Sigmoid colon (tissue), 7 donors: Measurements from ENCODE around the gene RAB11FIP3. TPM values are rescaled to one million over a fixed set of nuclear protein-coding genes. Genes with fewer than 3 reads are reported as not detected.

Experiments used
- DNase-seq: peaks from one replicate; pipeline ENCODE4 v3.0.0-alpha.2; 2019
- H3K27ac ChIP-seq, 4 donors: fragments of 200-600 bp; sonication (generic); one replicate each; pipeline ENCODE4 v1.5.1; 2016 to 2019; ENCODE audit warnings: mild to moderate bottlenecking in 1 of 4
- H3K27me3 ChIP-seq, 3 donors: fragments of 200-600 bp; sonication (generic); one replicate each; pipeline ENCODE4 v1.5.1; 2019; ENCODE audit warnings: mild to moderate bottlenecking in 1 of 3
- H3K36me3 ChIP-seq, 4 donors: fragments of 200-600 bp; sonication (generic); one replicate each; pipeline ENCODE4 v1.5.1; 2016 to 2019
- H3K4me1 ChIP-seq, 4 donors: fragments of 200-600 bp; sonication (generic); one replicate each; pipeline ENCODE4 v1.5.1; 2017 to 2019
- H3K4me3 ChIP-seq, 4 donors: fragments of 200-600 bp; sonication (generic); one replicate each; pipeline ENCODE4 v1.5.1; 2017 to 2019; ENCODE audit warnings: mild to moderate bottlenecking in 2 of 4, moderate library complexity in 1 of 4
- H3K9me3 ChIP-seq, 4 donors: fragments of 200-600 bp in 3 of 4; sonication (generic) in 3 of 4; one replicate each; pipeline versions ENCODE4 v1.5.1 to v1.6.1; 2013 to 2019
- EP300 ChIP-seq, 4 donors: sonication (generic); formaldehyde crosslinking; IDR thresholded peaks; one replicate each; pipeline ENCODE4 v1.6.1; 2017; ENCODE audit warnings: antibody characterized with exemption in 4 of 4
- POLR2A ChIP-seq, 2 donors: fragments of 450-650 bp; IDR thresholded peaks; one replicate each; pipeline ENCODE4 v1.6.1; 2016; ENCODE audit warnings: antibody characterized with exemption in 2 of 2, mild to moderate bottlenecking in 2 of 2, moderate library complexity in 2 of 2
- POLR2AphosphoS5 ChIP-seq, 4 donors: sonication (generic); formaldehyde crosslinking; IDR thresholded peaks; one replicate each; pipeline ENCODE4 v1.6.1; 2017; ENCODE audit warnings: antibody characterized with exemption in 4 of 4
- WGBS, 2 donors: extraction: QIAGEN DNeasy Blood & Tissue Kit; methylation state at CpG; one replicate each; pipeline ENCODE4 v1.1.7; 2013; 5-methylcytosine and 5-hydroxymethylcytosine counted together
- intact Hi-C: fragments of 100-400 bp; cut with DNase I; formaldehyde crosslinking; loops from one replicate; pipeline ENCODE4 v1.15.1; 2023
- polyA plus RNA-seq, 3 donors: library from polyadenylated mRNA; stranded (reverse); fragments of 200-250 nt; gene quantifications; one replicate each; pipeline ENCODE4 v1.2.3, GENCODE V29; 2013
- total RNA-seq, 4 donors: library from RNA; depleted of rRNA; stranded (reverse); fragments of >200 nt; gene quantifications; one replicate each; pipeline ENCODE4 v1.1.0, GENCODE V29; 2016
- TF ChIP-seq, protein P1 (sequence below), 4 experiments: fragments of 450-650 bp in 3 of 4; fragments of 200-600 bp in 1 of 4; IDR thresholded peaks; one replicate each; pipeline ENCODE4 v1.5.1; 2016 to 2019; ENCODE audit warnings: antibody characterized with exemption in 4 of 4, mild to moderate bottlenecking in 3 of 4, moderate library complexity in 2 of 4
- donor health status: healthy with polysubstance abuse.
- donor health status: Bipolar disorder and iron deficiency.
- donor health status: healthy.

Gene RAB11FIP3
- total and polyA plus RNA-seq, 7 donors: 10.6 to 44.9 (median 21.4) TPM

DNA sequence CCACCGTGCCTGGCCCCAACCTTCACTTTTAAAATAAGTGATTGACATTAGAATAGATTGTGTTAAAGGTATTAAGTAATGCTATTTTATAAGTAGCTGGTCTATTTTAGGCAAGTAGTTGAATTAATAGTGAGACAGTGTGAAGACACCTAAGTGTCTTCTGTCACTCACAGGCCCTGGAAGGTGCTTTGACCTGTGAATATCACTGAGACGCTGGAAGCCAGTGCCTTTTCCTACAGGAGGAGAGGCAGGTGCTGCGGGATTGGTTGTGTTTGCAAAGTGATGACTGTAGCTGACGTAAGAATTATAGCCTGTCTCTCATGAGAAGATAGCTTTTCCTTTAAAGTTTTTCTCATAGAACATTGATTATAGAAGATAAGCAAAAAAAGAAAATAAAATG, 45.0 kb downstream of the RAB11FIP3 start:
- peaks cover 0 to 13% (median 12%) of the 10 kb centered on the region in 4 donors for H3K4me1 ChIP-seq
- WGBS, 2 donors: 43 to 85% methylated on average over 4 of the region's 4 CpGs
- H3K9me3 ChIP-seq: no peaks in the 10 kb centered on the region
- intact Hi-C loops: loop anchor here (5.0 kb wide), 1 partner anchor 43 kb away; the partner anchor contains the start of gene RAB11FIP3
- TF ChIP-seq EP300 (IDR thresholded peaks at IDR 0.05): no peak
- TF ChIP-seq, protein P1, sequence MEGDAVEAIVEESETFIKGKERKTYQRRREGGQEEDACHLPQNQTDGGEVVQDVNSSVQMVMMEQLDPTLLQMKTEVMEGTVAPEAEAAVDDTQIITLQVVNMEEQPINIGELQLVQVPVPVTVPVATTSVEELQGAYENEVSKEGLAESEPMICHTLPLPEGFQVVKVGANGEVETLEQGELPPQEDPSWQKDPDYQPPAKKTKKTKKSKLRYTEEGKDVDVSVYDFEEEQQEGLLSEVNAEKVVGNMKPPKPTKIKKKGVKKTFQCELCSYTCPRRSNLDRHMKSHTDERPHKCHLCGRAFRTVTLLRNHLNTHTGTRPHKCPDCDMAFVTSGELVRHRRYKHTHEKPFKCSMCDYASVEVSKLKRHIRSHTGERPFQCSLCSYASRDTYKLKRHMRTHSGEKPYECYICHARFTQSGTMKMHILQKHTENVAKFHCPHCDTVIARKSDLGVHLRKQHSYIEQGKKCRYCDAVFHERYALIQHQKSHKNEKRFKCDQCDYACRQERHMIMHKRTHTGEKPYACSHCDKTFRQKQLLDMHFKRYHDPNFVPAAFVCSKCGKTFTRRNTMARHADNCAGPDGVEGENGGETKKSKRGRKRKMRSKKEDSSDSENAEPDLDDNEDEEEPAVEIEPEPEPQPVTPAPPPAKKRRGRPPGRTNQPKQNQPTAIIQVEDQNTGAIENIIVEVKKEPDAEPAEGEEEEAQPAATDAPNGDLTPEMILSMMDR (IDR thresholded peaks at IDR 0.05): no peak
- no peak for TF ChIP-seq POLR2AphosphoS5 (IDR thresholded peaks at IDR 0.05)
- no peak for TF ChIP-seq POLR2A (IDR thresholded peaks at IDR 0.05)
- H3K4me3 ChIP-seq: no peak overlapping the region
- peaks cover 0 to 16% (median 0%) of the 10 kb centered on the region in 4 donors for H3K36me3 ChIP-seq
- no peak for DNase-seq
- no peaks in the 10 kb centered on the region for H3K27me3 ChIP-seq
- no peak overlapping the region for H3K27ac ChIP-seq

DNA sequence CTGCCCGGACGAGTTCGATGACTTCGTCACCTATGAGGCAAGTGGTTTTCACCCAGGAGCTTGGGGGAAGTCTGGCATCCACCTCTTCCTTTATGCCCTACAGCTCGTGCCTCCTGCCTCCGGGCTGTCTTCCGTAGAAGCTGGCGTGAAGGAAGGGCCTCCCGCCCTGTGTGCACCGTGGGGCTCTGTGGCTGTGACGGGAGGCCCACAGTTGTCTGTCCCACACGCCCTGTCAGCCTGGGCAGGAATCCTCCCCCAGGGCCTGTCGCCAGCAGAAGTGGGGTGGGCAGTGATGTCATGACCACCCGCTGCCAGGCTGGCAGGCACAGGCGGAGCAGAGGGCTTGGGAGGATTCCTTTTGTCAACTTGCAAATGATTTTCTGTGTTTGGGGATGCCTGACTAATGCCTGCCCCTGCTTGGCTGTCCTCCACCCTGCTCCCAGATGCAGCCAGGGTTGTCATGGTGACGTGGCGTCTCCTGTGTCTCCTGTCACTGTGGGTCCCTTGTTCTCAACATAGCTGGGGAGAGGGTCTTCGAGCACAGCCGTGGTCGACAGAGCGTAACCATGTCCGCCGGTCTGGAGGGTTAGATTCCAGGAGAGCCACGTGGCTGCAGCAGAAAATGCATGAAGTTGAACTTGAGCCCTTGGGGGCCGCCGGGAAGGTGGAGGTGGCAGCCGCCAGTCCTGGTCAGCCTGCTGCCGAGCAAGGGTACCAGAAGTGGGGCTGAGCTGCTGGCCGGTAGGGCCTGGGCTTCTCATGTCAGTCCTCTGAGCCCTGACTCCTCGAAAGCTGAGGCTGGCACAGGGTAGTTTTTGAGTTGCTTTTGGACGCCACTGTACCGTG, 46.1 kb downstream of the RAB11FIP3 start:
- Histone ChIP-seq H3K27me3 (no peaks in the 10 kb centered on the region), H3K4me3 (no peak overlapping the region), H3K36me3 (peaks cover 0 to 16% (median 0%) of the 10 kb centered on the region in 4 donors), H3K4me1 (peaks cover 0 to 13% (median 12%) of the 10 kb centered on the region in 4 donors), H3K27ac (peak overlapping the region; percentile 1 to 60 (median 44)), H3K9me3 (no peaks in the 10 kb centered on the region)
- intact Hi-C loops: loop anchor here (5.0 kb wide), 1 partner anchor 44 kb away; the partner anchor contains the start of gene RAB11FIP3
- WGBS, 2 donors: 91 to 92% methylated on average over 32 of the region's 32 CpGs
- TF ChIP-seq, protein P1 (IDR thresholded peaks at IDR 0.05): no peak
- TF ChIP-seq EP300 (IDR thresholded peaks at IDR 0.05) (no peak), POLR2A (IDR thresholded peaks at IDR 0.05) (no peak), POLR2AphosphoS5 (IDR thresholded peaks at IDR 0.05) (no peak)
- DNase-seq: peak; percentile 72

DNA sequence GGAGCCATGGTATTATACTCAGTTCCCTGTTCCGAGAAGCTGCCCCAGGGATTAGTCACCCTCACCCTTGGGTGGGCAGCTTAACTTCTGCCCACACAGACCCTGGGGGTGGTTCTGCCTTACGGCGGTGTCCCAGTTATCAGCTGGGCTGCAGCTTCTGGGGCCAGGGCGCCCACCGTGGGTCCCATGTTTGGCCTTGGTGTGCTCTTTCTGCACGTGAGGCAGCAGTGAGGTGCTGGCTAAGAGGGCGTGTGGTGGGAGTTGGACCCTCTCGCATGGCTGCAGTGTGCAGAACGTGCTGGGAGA, 46.7 kb downstream of the RAB11FIP3 start:
- DNase-seq: no peak
- intact Hi-C loops: loop anchor here (5.0 kb wide), 1 partner anchor 45 kb away; the partner anchor contains the start of gene RAB11FIP3
- H3K4me1 ChIP-seq: peaks cover 0 to 13% (median 12%) of the 10 kb centered on the region in 4 donors
- no peaks in the 10 kb centered on the region for H3K9me3 ChIP-seq
- H3K4me3 ChIP-seq: no peak overlapping the region
- H3K27me3 ChIP-seq: no peaks in the 10 kb centered on the region
- H3K36me3 ChIP-seq: peaks cover 0 to 16% (median 0%) of the 10 kb centered on the region in 4 donors
- no peak for TF ChIP-seq EP300 (IDR thresholded peaks at IDR 0.05)
- no peak for TF ChIP-seq POLR2A (IDR thresholded peaks at IDR 0.05)
- TF ChIP-seq, protein P1 (IDR thresholded peaks at IDR 0.05): no peak
- TF ChIP-seq POLR2AphosphoS5 (IDR thresholded peaks at IDR 0.05): no peak
- WGBS, 2 donors: 96% methylated on average over 9 of the region's 9 CpGs
- peak overlapping the region in 3 of 4 donors; percentile 38 to 60 (median 50) for H3K27ac ChIP-seq

DNA sequence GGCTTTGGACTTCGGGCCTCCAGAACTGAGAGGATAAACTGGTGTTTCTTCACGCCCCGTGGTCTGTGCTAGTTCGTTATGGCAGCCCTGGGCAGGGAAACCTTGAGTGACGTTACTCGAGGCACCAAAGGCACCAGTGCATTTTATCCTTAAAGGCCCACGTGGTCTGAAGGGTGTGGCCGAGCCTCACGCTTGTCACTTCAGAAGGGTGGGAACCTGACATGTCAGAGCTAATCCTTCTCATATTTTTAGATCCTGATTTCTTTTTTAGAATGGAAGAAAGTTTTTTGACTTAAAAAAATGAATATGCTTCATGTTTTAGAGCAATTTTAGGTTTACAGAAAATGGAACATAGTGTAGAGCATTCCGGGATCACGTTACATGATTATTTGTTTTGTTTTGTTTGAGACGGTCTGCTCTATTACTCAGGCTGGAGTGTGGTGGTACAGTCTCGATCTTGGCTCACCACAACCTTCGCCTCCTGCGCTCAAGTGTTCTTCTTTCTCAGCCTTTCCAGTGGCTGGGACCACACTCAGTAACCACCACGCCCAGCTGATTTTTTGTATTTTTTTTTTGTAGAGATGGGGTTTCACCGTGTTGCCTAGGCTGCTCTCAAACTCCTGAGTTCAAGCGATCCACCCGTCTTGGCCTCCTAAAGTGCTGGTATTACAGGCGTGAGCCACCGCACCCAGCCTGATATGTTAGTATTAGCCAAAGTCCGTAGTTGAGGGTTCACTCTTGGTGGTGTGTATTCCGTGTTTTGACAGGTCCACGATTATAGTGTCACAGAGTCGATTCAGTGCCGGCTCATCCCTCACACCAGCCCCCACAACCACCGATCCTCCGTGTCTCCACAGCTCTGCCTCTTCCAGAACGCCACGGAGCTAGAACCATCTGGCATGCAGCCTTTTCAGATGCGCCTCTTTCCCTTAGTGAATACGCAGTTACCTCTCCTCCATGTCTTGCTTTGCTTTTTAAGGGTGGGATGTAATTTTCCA, 47.9 kb downstream of the RAB11FIP3 start:
- no peaks in the 10 kb centered on the region for H3K9me3 ChIP-seq
- peaks cover 0 to 13% (median 12%) of the 10 kb centered on the region in 4 donors for H3K4me1 ChIP-seq
- intact Hi-C loops: loop anchor here (5.0 kb wide), 1 partner anchor 46 kb away; the partner anchor contains the start of gene RAB11FIP3
- 88 to 92% methylated on average over 32 of the region's 32 CpGs for WGBS, 2 donors
- no peak overlapping the region for H3K4me3 ChIP-seq
- peaks cover 0 to 16% (median 0%) of the 10 kb centered on the region in 4 donors for H3K36me3 ChIP-seq
- no peak for TF ChIP-seq POLR2AphosphoS5 (IDR thresholded peaks at IDR 0.05)
- no peak for TF ChIP-seq POLR2A (IDR thresholded peaks at IDR 0.05)
- TF ChIP-seq EP300 (IDR thresholded peaks at IDR 0.05): no peak
- TF ChIP-seq, protein P1 (IDR thresholded peaks at IDR 0.05): no peak
- DNase-seq: no peak
- no peak overlapping the region for H3K27ac ChIP-seq
- no peaks in the 10 kb centered on the region for H3K27me3 ChIP-seq
